Calu3 (cell line): ENCODE measurements around the gene MYOF. TPM values are rescaled to one million over a fixed set of nuclear protein-coding genes. Genes with fewer than 3 reads are reported as not detected.

ENCODE experiments used
- BruUV-seq: library from RNA; stranded (reverse); fragments of 400-500 nt; replicated peaks from 2 replicates; lab custom pipeline; 2021; lab: Mats Ljungman, UMichigan
- CTCF ChIA-PET: fragments of 300-600 bp; sonication (Branson Sonifier 250); formaldehyde crosslinking; loops from one replicate; lab custom pipeline; 2022; ENCODE audit warnings: antibody characterized with exemption; lab: Charles Lee
- DNase-seq: peaks from one replicate; pipeline ENCODE4 v3.0.0; 2022
- H3K27ac Mint-ChIP-seq: one replicate; pipeline ENCODE4 v1.8.0; 2022; ENCODE audit warnings: mixed read lengths; ENCODE audit not compliant: unreplicated experiment
- H3K27me3 Mint-ChIP-seq: one replicate; pipeline ENCODE4 v1.8.0; 2022; ENCODE audit warnings: mixed read lengths; ENCODE audit not compliant: unreplicated experiment
- H3K36me3 Mint-ChIP-seq: one replicate; pipeline ENCODE4 v1.8.0; 2022; ENCODE audit warnings: mild to moderate bottlenecking, moderate library complexity, mixed read lengths; ENCODE audit not compliant: insufficient read depth, unreplicated experiment
- H3K4me1 Mint-ChIP-seq: one replicate; pipeline ENCODE4 v1.8.0; 2022; ENCODE audit warnings: mild to moderate bottlenecking, low read depth, mixed read lengths; ENCODE audit not compliant: unreplicated experiment
- H3K4me3 Mint-ChIP-seq: one replicate; pipeline ENCODE4 v1.8.0; 2022; ENCODE audit warnings: mild to moderate bottlenecking, low read depth, moderate library complexity, mixed read lengths; ENCODE audit not compliant: unreplicated experiment
- H3K9me3 Mint-ChIP-seq: one replicate; pipeline ENCODE4 v1.8.0; 2022; ENCODE audit warnings: low read depth, mixed read lengths; ENCODE audit not compliant: unreplicated experiment
- intact Hi-C: fragments of 100-400 bp; cut with micrococcal nuclease; formaldehyde crosslinking; loops from one replicate; pipeline ENCODE4 v1.10.0; 2022; ENCODE audit not compliant: unreplicated experiment
- total RNA-seq: library from RNA; stranded (reverse); gene quantifications from 2 replicates; pipeline ENCODE4 v1.2.3, GENCODE V29; 2022
- TF ChIP-seq, protein P1 (sequence below): fragments of 200-600 bp; IDR thresholded peaks from one replicate; pipeline ENCODE4 v1.8.0; 2022; ENCODE audit warnings: antibody characterized with exemption; ENCODE audit not compliant: unreplicated experiment

Gene MYOF
- total RNA-seq, 1 experiment from 2014 or later = 474 TPM

DNA sequence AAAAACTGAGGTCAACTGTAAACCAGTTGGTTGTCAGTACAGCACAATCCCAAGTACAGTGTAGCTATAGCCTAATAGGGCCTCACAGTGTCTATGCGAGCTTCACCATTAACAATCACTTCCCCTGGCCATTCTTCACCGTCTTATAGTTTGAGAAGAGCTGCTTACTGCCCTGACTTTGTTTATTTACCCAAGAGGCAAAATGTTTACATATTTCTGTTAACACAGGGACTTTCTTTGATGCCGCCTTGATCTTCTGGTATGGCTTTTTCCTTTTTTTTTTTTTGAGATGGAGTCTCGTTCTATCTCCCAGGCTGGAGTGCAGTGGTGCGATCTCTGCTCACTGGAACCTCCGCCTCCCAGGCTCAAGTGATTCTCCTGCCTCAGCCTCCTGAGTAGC is 3.3 kb downstream of the MYOF start:
- peak overlapping the region; percentile 80 for H3K4me3 Mint-ChIP-seq
- BruUV-seq = no TSS peak
- H3K4me1 Mint-ChIP-seq = peaks cover 25% of the 10 kb centered on the region
- intact Hi-C loops = loop anchor here (5.0 kb wide), 1 partner anchor 52 kb away; no protein-coding TSS in a partner anchor
- DNase-seq = no peak
- peaks cover 85% of the 10 kb centered on the region for H3K36me3 Mint-ChIP-seq
- no peaks in the 10 kb centered on the region for H3K27me3 Mint-ChIP-seq
- H3K9me3 Mint-ChIP-seq = no peaks in the 10 kb centered on the region
- peak overlapping the region; percentile 93 for H3K27ac Mint-ChIP-seq
- TF ChIP-seq, protein P1, sequence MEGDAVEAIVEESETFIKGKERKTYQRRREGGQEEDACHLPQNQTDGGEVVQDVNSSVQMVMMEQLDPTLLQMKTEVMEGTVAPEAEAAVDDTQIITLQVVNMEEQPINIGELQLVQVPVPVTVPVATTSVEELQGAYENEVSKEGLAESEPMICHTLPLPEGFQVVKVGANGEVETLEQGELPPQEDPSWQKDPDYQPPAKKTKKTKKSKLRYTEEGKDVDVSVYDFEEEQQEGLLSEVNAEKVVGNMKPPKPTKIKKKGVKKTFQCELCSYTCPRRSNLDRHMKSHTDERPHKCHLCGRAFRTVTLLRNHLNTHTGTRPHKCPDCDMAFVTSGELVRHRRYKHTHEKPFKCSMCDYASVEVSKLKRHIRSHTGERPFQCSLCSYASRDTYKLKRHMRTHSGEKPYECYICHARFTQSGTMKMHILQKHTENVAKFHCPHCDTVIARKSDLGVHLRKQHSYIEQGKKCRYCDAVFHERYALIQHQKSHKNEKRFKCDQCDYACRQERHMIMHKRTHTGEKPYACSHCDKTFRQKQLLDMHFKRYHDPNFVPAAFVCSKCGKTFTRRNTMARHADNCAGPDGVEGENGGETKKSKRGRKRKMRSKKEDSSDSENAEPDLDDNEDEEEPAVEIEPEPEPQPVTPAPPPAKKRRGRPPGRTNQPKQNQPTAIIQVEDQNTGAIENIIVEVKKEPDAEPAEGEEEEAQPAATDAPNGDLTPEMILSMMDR = no peak
- CTCF ChIA-PET = interaction anchor here (0.7 to 1.3 kb wide), 2 partner anchors 17 to 33 kb away, joined by 3 read pairs; no protein-coding TSS in a partner anchor

DNA sequence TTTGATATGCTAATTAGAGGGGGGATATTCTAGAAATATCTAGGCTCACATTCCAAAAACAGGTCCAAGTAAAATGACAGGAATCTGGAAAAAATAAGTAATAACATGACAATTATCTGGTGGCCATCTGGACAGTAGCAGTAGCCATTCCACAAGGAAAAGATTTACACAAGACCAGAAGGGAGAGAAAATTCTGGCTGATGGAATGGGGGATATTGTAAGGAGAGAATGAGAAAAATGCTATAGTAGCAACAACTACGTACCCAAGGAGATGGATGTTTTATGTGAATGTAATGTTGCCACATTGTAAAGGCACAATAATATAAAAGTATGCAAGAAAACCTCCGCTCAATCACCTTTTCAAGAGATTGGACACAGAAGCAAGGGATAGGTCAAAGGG is 5.4 kb downstream of the MYOF start:
- CTCF ChIA-PET = interaction anchor here (1.1 kb wide), 1 partner anchor 11 kb away, joined by 12 read pairs; no protein-coding TSS in a partner anchor
- Mint-ChIP-seq H3K4me3 (peak overlapping the region; percentile 80), H3K27me3 (no peaks in the 10 kb centered on the region), H3K36me3 (peaks cover 92% of the 10 kb centered on the region), H3K27ac (peak overlapping the region; percentile 92), H3K4me1 (peaks cover 39% of the 10 kb centered on the region), H3K9me3 (no peaks in the 10 kb centered on the region)
- intact Hi-C loops = loop anchor here (5.0 kb wide), 1 partner anchor 49 kb away; no protein-coding TSS in a partner anchor
- no TSS peak for BruUV-seq
- no peak for DNase-seq
- TF ChIP-seq, protein P1 = no peak

DNA sequence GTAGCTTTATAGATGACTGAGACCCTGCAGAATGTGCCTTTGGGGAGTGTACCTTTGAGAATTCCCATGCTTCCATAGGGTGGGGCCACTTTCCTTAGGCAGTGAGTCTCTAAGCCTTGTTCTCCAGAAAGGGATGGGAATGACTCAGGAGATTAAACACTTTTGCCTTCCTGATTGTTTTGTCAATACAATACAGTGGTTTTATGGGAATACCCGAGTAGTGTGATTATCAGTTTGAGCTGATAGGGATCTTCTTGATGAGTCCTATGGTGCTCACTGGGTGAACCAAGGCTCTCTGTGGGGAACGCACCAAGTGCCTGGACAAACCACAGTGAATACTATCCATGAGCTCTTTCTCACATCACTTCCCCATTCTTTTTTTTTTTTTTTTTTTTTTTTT is 6.3 kb downstream of the MYOF start:
- intact Hi-C loops = loop anchor here (5.0 kb wide), 1 partner anchor 49 kb away; no protein-coding TSS in a partner anchor

DNA sequence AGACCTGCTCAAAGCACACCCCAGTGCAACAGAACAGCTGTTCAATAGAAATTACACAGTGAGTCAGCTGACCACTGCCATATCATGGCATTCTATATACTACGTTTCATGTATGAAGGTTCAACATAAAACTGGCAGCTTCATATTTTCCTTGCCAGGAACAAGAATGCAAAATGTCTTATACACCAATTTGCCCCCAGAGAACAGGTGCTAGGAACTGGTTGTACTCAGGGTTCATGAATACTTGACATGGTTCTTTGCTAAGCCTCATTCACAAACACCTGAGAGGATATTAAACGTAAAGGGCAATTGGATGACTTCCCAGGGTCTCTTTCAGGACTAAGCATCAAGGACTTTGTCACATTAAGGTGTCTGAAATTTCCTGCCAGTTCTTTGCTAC is 6.9 kb downstream of the MYOF start:
- no peak for DNase-seq
- Mint-ChIP-seq H3K4me3 (peak overlapping the region; percentile 36), H3K27ac (peak overlapping the region; percentile 75), H3K4me1 (peaks cover 54% of the 10 kb centered on the region), H3K27me3 (no peaks in the 10 kb centered on the region), H3K36me3 (peaks cover 91% of the 10 kb centered on the region), H3K9me3 (no peaks in the 10 kb centered on the region)
- BruUV-seq = no TSS peak
- CTCF ChIA-PET = interaction anchor here (0.9 to 1.3 kb wide), 4 partner anchors 16 to 38 kb away, joined by 3 to 4 read pairs (median 3); no protein-coding TSS in a partner anchor
- intact Hi-C loops = loop anchor here (5.0 kb wide), 1 partner anchor 48 kb away; no protein-coding TSS in a partner anchor
- TF ChIP-seq, protein P1 = no peak

More for the DNA sequence above, 6.3 kb downstream of the MYOF start:
- no peaks in the 10 kb centered on the region for H3K27me3 Mint-ChIP-seq
- DNase-seq = no peak
- H3K27ac Mint-ChIP-seq = peak overlapping the region; percentile 75
- peaks cover 92% of the 10 kb centered on the region for H3K36me3 Mint-ChIP-seq
- H3K4me3 Mint-ChIP-seq = peak overlapping the region; percentile 36
- no TSS peak for BruUV-seq
- CTCF ChIA-PET = interaction anchor here (0.6 to 1.3 kb wide), 5 partner anchors 10 to 38 kb away, joined by 3 to 12 read pairs (median 3); no protein-coding TSS in a partner anchor
- H3K4me1 Mint-ChIP-seq = peaks cover 48% of the 10 kb centered on the region
- no peaks in the 10 kb centered on the region for H3K9me3 Mint-ChIP-seq
- TF ChIP-seq, protein P1 = no peak
